Transverse colon (tissue), 4 donors: ENCODE results near the gene NBEAL1. TPM values are rescaled to one million over a fixed set of nuclear protein-coding genes. Genes with fewer than 3 reads are reported as not detected.
"Not testable (repeated sequence)": the region's sequence is repeated elsewhere in the genome, so short reads cannot be mapped to it uniquely, and the experiment has no call there.

Experiments used
- DNase-seq: peaks from one replicate; pipeline ENCODE4 v3.0.0-alpha.2; 2019
- H3K27ac ChIP-seq, 4 donors: fragments of 200-600 bp; sonication (generic); 2 replicates each; pipeline ENCODE4 v1.5.1; 2016 to 2018; ENCODE audit warnings: inconsistent platforms in 4 of 4
- H3K27me3 ChIP-seq: fragments of 200-600 bp; sonication (generic); 2 replicates; pipeline ENCODE4 v1.5.1; 2017; ENCODE audit warnings: inconsistent platforms
- H3K36me3 ChIP-seq, 4 donors: fragments of 200-600 bp; sonication (generic); 2 replicates each; pipeline ENCODE4 v1.5.1; 2017 to 2019; ENCODE audit warnings: inconsistent platforms in 4 of 4
- H3K4me1 ChIP-seq, 4 donors: fragments of 200-600 bp; sonication (generic); 2 replicates each; pipeline ENCODE4 v1.5.1; 2017 to 2020; ENCODE audit warnings: inconsistent platforms in 4 of 4
- H3K4me3 ChIP-seq, 4 donors: fragments of 200-600 bp; sonication (generic); 1 replicate in 1 of 4; 2 replicates in 3 of 4; pipeline versions ENCODE4 v1.5.1 to v1.6.1; 2017 to 2019; ENCODE audit warnings: inconsistent platforms in 4 of 4
- H3K9me3 ChIP-seq, 2 donors: fragments of 200-600 bp; sonication (generic); 2 replicates each; pipeline ENCODE4 v1.5.1; 2017 to 2019; ENCODE audit warnings: inconsistent platforms in 2 of 2
- EP300 ChIP-seq: sonication (generic); formaldehyde crosslinking; IDR thresholded peaks from one replicate; pipeline ENCODE4 v1.6.1; 2017; ENCODE audit warnings: antibody characterized with exemption, low read depth
- POLR2A ChIP-seq: fragments of 450-650 bp; IDR thresholded peaks from one replicate; pipeline ENCODE4 v1.6.1; 2016; ENCODE audit warnings: antibody characterized with exemption, mild to moderate bottlenecking, moderate library complexity
- POLR2AphosphoS5 ChIP-seq, 3 donors: sonication (generic); formaldehyde crosslinking; IDR thresholded peaks; one replicate each; pipeline ENCODE4 v1.6.1; 2016; ENCODE audit warnings: antibody characterized with exemption in 3 of 3
- WGBS, 2 donors: methylation state at CpG; one replicate each; pipeline ENCODE4 v1.1.5; 2018; ENCODE audit warnings: low coverage in 1 of 2; 5-methylcytosine and 5-hydroxymethylcytosine counted together
- in situ Hi-C, 4 donors: fragments of 200-750 bp; cut with MboI; loops; one replicate each; pipeline versions ENCODE4 v1.15.0 to v1.15.1; 2017; ENCODE audit warnings: low sequenced_read_pairs in 3 of 4, low pct_ligation_motif_present in 1 of 4, low pct_unique_long_range_greater_than_20kb in 1 of 4
- intact Hi-C: fragments of 100-400 bp; cut with DNase I; formaldehyde crosslinking; loops from one replicate; pipeline ENCODE4 v1.15.1; 2023; ENCODE audit warnings: low total_unique reads
- total RNA-seq, 4 donors: library from RNA; depleted of rRNA; stranded (reverse); fragments of >200 nt; gene quantifications; one replicate each; pipeline ENCODE4 v1.1.0, GENCODE V29; 2016
- TF ChIP-seq, protein P1 (sequence below), 5 experiments: fragments of 200-600 bp in 3 of 5; fragments of 450-650 bp in 2 of 5; sonication (generic) in 3 of 5; IDR thresholded peaks; 1 replicate in 2 of 5; 2 replicates in 3 of 5; pipeline ENCODE4 v1.5.1; 2016 to 2017; ENCODE audit warnings: antibody characterized with exemption in 5 of 5, inconsistent platforms in 3 of 5, mild to moderate bottlenecking in 2 of 5, moderate library complexity in 1 of 5

NBEAL1 gene
- total RNA-seq, 4 donors from 2014 or later, result 59.1 to 287 (median 154) TPM

DNA sequence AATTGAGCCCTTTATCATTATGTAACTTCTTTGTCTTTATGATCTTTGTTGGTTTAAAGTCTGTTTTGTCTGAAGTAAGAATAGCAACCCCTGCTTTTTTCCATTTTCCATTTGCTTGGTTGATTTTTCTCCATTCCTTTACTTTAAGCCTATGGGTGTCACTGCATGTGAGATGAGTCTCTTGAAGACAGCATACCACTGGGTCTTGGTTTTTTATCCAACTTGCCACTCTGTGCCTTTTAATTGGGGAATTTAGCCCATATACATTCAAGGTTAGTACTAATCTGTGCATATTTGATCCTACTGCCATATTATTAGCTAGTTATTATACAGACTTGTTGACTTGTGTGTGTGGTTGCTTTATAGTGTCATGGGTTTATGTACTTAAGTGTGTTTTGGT, 89.6 kb downstream of the NBEAL1 start:
- peaks cover 13 to 14% of the 10 kb centered on the region in 2 donors for H3K9me3 ChIP-seq
- in situ Hi-C loops (no loop called here), intact Hi-C loops (no loop called here)
- H3K36me3 ChIP-seq, result peaks cover 0 to 76% (median 20%) of the 10 kb centered on the region in 4 donors
- H3K4me1 ChIP-seq, result no peaks in the 10 kb centered on the region
- TF ChIP-seq EP300 (no peak), POLR2AphosphoS5 (IDR thresholded peaks at IDR 0.05) (no peak), POLR2A (no peak)
- TF ChIP-seq, protein P1, sequence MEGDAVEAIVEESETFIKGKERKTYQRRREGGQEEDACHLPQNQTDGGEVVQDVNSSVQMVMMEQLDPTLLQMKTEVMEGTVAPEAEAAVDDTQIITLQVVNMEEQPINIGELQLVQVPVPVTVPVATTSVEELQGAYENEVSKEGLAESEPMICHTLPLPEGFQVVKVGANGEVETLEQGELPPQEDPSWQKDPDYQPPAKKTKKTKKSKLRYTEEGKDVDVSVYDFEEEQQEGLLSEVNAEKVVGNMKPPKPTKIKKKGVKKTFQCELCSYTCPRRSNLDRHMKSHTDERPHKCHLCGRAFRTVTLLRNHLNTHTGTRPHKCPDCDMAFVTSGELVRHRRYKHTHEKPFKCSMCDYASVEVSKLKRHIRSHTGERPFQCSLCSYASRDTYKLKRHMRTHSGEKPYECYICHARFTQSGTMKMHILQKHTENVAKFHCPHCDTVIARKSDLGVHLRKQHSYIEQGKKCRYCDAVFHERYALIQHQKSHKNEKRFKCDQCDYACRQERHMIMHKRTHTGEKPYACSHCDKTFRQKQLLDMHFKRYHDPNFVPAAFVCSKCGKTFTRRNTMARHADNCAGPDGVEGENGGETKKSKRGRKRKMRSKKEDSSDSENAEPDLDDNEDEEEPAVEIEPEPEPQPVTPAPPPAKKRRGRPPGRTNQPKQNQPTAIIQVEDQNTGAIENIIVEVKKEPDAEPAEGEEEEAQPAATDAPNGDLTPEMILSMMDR (IDR thresholded peaks at IDR 0.05), result no peak
- no peak for DNase-seq
- H3K4me3 ChIP-seq, result no peak overlapping the region
- H3K27me3 ChIP-seq, result no peaks in the 10 kb centered on the region
- H3K27ac ChIP-seq, result no peak overlapping the region

DNA sequence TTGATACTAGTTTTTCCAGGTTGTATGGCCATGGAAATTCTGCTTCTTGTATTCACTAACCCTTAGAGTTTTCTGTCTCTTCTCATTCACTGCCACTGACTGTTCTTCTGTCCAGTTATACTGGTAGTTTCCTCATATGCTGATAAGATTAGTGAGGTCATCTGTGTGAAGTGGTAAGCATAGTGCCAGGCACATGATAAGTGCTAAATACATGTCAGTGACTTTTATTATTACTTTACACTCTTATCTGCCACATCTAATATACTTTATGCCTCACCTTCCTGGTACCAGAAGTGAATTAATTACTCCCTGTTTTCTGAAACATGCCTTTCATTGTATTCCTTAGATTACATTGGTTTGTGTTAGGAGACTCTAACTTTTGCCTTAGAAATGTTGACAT, 91.3 kb downstream of the NBEAL1 start:
- in situ Hi-C loops, result no loop called here
- peaks cover 0 to 68% (median 17%) of the 10 kb centered on the region in 4 donors for H3K36me3 ChIP-seq
- H3K27ac ChIP-seq, result no peak overlapping the region

DNA sequence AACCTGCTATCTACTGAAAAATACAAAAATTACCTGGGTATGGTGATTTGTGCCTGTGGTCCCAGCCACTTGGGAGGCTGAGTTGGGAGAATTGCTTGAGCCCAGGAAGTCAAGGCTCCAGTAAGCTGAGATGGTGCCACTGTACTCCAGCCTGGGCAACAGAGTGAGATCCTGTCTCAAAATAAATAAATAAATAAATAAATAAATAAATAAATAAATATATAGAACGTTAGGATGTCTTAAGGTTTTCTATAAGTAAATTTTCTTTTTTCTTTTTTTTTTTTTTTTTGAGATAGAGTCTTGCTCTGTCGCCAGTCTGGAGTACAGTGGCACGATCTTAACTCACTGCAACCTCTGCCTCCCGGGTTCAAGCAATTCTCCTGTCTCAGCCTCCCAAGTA, 95.8 kb downstream of the NBEAL1 start:
- H3K4me3 ChIP-seq, H3K27me3 ChIP-seq, DNase-seq, H3K4me1 ChIP-seq, in situ Hi-C loops, H3K27ac ChIP-seq, intact Hi-C loops, H3K9me3 ChIP-seq: not testable (repeated sequence)
- WGBS, 2 donors, result 67 to 71% methylated on average over 3 to 4 of the region's 4 CpGs
- H3K36me3 ChIP-seq, result peaks cover 0 to 55% (median 23%) of the 10 kb centered on the region in 4 donors

More for the DNA sequence above, 91.3 kb downstream of the NBEAL1 start:
- DNase-seq, result no peak
- Histone ChIP-seq H3K9me3 (peaks cover 13 to 14% of the 10 kb centered on the region in 2 donors), H3K27me3 (no peaks in the 10 kb centered on the region), H3K4me3 (no peak overlapping the region), H3K4me1 (no peaks in the 10 kb centered on the region)
- TF ChIP-seq POLR2A, result no peak
- TF ChIP-seq, protein P1 (IDR thresholded peaks at IDR 0.05), result no peak
- intact Hi-C loops, result no loop called here

DNA sequence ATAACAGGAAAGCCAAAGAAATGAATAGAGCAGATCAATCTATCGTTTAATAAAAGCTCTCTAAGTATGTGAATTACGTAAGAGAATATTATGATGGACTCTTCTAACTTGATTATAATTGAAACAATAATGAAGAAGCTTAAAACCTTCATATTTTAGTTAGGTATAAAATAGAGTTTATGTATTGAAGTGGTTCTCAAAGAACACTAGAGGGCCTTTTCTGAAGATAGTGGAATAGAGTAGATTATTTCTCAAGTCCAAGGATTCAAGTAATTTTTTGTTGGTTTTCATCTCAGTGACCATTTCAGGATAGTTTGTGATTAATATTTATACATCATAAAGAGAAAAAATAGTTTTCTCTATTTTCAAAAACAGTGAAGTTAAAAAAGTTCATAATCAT, 97.7 kb downstream of the NBEAL1 start:
- Histone ChIP-seq H3K4me1 (no peaks in the 10 kb centered on the region), H3K4me3 (no peak overlapping the region), H3K36me3 (peaks cover 0 to 59% (median 23%) of the 10 kb centered on the region in 4 donors), H3K9me3 (no peaks in the 10 kb centered on the region), H3K27me3 (no peaks in the 10 kb centered on the region), H3K27ac (no peak overlapping the region)
- TF ChIP-seq POLR2AphosphoS5 (IDR thresholded peaks at IDR 0.05), result no peak
- TF ChIP-seq, protein P1 (IDR thresholded peaks at IDR 0.05), result no peak
- TF ChIP-seq POLR2A, result no peak
- DNase-seq, result no peak
- in situ Hi-C loops (no loop called here), intact Hi-C loops (no loop called here)
- 96% methylated on average over 2 of the region's 2 CpGs for WGBS, 2 donors

DNA sequence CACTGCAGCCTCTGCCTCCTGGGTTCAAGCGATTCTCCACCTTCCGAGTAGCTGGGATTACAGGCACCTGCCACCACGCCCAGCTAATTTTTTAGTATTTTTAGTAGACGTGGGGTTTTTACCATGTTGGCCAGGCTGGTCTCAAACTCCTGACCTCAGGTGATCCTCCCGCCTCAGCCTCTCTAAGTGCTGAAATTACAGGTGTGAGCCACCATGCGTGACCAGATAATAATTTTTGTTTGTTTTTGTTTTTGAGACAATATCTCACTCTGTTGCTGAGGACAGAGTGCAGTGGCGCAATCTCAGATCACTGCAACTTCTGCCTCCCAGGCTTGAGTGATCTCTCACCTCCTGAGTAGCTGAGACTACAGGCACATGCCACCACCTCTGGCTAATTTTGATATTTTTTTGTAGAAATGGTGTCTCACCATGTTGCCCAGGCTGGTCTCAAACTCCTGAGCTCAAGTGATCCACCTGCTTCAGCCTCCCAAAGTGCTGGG, 100.6 kb downstream of the NBEAL1 start:
- H3K36me3 ChIP-seq, result peaks cover 0 to 44% (median 20%) of the 10 kb centered on the region in 4 donors
- whole genome bisulfite sequencing, 2 donors, result 78 to 93% methylated on average over 4 to 7 of the region's 7 CpGs
- H3K27me3 ChIP-seq, H3K9me3 ChIP-seq, H3K4me3 ChIP-seq, intact Hi-C loops, H3K27ac ChIP-seq, DNase-seq, in situ Hi-C loops, H3K4me1 ChIP-seq: not testable (repeated sequence)
